ENCODE measurements around the gene FHAD1.

DNA sequence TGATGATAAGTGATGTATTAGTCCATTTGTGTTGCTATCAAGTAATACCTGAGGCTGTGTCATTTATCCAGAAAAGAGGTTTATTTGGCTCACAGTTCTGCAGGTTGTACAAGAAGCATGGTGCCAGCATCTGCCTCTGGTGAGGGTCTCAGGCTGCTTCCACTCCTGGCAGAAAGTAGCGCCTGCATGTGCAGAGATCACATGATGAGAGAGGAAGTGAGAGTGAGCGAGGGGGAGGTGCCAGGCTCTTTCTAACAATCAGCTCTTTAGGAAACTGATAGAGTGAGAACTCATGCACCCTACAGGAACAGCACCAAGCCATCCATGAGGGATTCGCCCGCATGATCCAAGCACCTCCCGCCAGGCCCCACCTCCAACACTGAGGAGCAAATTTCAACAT lies 2.2 kb upstream of the FHAD1 start:
- TF ChIP-seq, protein P1, sequence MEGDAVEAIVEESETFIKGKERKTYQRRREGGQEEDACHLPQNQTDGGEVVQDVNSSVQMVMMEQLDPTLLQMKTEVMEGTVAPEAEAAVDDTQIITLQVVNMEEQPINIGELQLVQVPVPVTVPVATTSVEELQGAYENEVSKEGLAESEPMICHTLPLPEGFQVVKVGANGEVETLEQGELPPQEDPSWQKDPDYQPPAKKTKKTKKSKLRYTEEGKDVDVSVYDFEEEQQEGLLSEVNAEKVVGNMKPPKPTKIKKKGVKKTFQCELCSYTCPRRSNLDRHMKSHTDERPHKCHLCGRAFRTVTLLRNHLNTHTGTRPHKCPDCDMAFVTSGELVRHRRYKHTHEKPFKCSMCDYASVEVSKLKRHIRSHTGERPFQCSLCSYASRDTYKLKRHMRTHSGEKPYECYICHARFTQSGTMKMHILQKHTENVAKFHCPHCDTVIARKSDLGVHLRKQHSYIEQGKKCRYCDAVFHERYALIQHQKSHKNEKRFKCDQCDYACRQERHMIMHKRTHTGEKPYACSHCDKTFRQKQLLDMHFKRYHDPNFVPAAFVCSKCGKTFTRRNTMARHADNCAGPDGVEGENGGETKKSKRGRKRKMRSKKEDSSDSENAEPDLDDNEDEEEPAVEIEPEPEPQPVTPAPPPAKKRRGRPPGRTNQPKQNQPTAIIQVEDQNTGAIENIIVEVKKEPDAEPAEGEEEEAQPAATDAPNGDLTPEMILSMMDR (conservative IDR thresholded peaks at IDR 0.05; ENCODE audit: low read length): no peak
- TF ChIP-seq EZH2phosphoT487 (IDR thresholded peaks at IDR 0.05; ENCODE audit: borderline replicate concordance, low read depth, low read length): no peak
